Transverse colon (tissue), 4 donors: ENCODE data around the gene PTDSS2. TPM values are rescaled to one million over a fixed set of nuclear protein-coding genes. Genes with fewer than 3 reads are reported as not detected.

Experiments
- DNase-seq: peaks from one replicate; pipeline ENCODE4 v3.0.0-alpha.2; 2019
- H3K27ac ChIP-seq, 4 donors: fragments of 200-600 bp; sonication (generic); 2 replicates each; pipeline ENCODE4 v1.5.1; 2016 to 2018; ENCODE audit warnings: inconsistent platforms in 4 of 4
- H3K27me3 ChIP-seq: fragments of 200-600 bp; sonication (generic); 2 replicates; pipeline ENCODE4 v1.5.1; 2017; ENCODE audit warnings: inconsistent platforms
- H3K36me3 ChIP-seq, 4 donors: fragments of 200-600 bp; sonication (generic); 2 replicates each; pipeline ENCODE4 v1.5.1; 2017 to 2019; ENCODE audit warnings: inconsistent platforms in 4 of 4
- H3K4me1 ChIP-seq, 4 donors: fragments of 200-600 bp; sonication (generic); 2 replicates each; pipeline ENCODE4 v1.5.1; 2017 to 2020; ENCODE audit warnings: inconsistent platforms in 4 of 4
- H3K4me3 ChIP-seq, 4 donors: fragments of 200-600 bp; sonication (generic); 1 replicate in 1 of 4; 2 replicates in 3 of 4; pipeline versions ENCODE4 v1.5.1 to v1.6.1; 2017 to 2019; ENCODE audit warnings: inconsistent platforms in 4 of 4
- H3K9me3 ChIP-seq, 2 donors: fragments of 200-600 bp; sonication (generic); 2 replicates each; pipeline ENCODE4 v1.5.1; 2017 to 2019; ENCODE audit warnings: inconsistent platforms in 2 of 2
- EP300 ChIP-seq: sonication (generic); formaldehyde crosslinking; IDR thresholded peaks from one replicate; pipeline ENCODE4 v1.6.1; 2017; ENCODE audit warnings: antibody characterized with exemption, low read depth
- POLR2A ChIP-seq: fragments of 450-650 bp; IDR thresholded peaks from one replicate; pipeline ENCODE4 v1.6.1; 2016; ENCODE audit warnings: antibody characterized with exemption, mild to moderate bottlenecking, moderate library complexity
- POLR2AphosphoS5 ChIP-seq, 3 donors: sonication (generic); formaldehyde crosslinking; IDR thresholded peaks; one replicate each; pipeline ENCODE4 v1.6.1; 2016; ENCODE audit warnings: antibody characterized with exemption in 3 of 3
- WGBS, 2 donors: methylation state at CpG; one replicate each; pipeline ENCODE4 v1.1.5; 2018; ENCODE audit warnings: low coverage in 1 of 2; 5-methylcytosine and 5-hydroxymethylcytosine counted together
- in situ Hi-C, 4 donors: fragments of 200-750 bp; cut with MboI; loops; one replicate each; pipeline versions ENCODE4 v1.15.0 to v1.15.1; 2017; ENCODE audit warnings: low sequenced_read_pairs in 3 of 4, low pct_ligation_motif_present in 1 of 4, low pct_unique_long_range_greater_than_20kb in 1 of 4
- intact Hi-C: fragments of 100-400 bp; cut with DNase I; formaldehyde crosslinking; loops from one replicate; pipeline ENCODE4 v1.15.1; 2023; ENCODE audit warnings: low total_unique reads
- total RNA-seq, 4 donors: library from RNA; depleted of rRNA; stranded (reverse); fragments of >200 nt; gene quantifications; one replicate each; pipeline ENCODE4 v1.1.0, GENCODE V29; 2016
- TF ChIP-seq, protein P1 (sequence below), 5 experiments: fragments of 200-600 bp in 3 of 5; fragments of 450-650 bp in 2 of 5; sonication (generic) in 3 of 5; IDR thresholded peaks; 1 replicate in 2 of 5; 2 replicates in 3 of 5; pipeline ENCODE4 v1.5.1; 2016 to 2017; ENCODE audit warnings: antibody characterized with exemption in 5 of 5, inconsistent platforms in 3 of 5, mild to moderate bottlenecking in 2 of 5, moderate library complexity in 1 of 5

PTDSS2 gene
- total RNA-seq, 4 donors from 2014 or later, result 28.5 to 264 (median 76.0) TPM

DNA sequence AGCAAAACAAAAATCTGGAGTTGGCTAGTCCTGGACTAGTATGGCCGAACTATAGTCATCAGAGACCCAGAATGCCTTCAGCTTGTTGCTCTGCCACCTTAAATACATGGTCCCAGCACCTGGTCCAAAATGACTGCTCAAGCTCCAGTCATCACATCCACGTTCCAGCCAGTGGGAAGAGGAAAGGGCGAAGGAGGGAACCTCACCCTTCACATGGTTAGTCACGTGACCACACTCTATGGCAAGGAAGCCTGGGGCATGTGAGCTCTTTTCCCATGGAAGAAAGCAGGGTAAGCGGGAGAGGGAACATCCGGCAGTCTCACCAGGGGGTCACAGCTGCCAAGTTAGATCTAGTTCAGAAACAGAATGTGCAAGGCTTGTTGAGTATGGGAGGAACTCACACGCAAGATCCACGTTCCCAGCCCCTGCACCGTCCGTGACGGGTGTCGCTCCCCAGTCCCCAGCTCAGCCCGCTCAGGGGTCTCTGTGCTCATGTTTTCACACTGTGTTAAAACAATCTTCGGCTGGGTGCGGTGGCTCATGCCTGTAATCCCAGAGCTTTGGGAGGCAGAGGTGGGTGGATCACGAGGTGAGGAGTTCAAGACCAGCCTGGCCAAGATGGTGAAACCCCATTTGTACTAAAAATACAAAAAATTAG lies 6.4 kb upstream of the PTDSS2 start:
- WGBS, 2 donors, result 66 to 78% methylated on average over 8 to 16 of the region's 16 CpGs
- in situ Hi-C loops, result no loop called here
- H3K4me3 ChIP-seq, result no peak overlapping the region
- intact Hi-C loops, result loop anchor here (10.0 kb wide), 1 partner anchor 69 kb away; no protein-coding TSS in a partner anchor
- no peak for TF ChIP-seq EP300
- TF ChIP-seq POLR2A, result no peak
- TF ChIP-seq, protein P1, sequence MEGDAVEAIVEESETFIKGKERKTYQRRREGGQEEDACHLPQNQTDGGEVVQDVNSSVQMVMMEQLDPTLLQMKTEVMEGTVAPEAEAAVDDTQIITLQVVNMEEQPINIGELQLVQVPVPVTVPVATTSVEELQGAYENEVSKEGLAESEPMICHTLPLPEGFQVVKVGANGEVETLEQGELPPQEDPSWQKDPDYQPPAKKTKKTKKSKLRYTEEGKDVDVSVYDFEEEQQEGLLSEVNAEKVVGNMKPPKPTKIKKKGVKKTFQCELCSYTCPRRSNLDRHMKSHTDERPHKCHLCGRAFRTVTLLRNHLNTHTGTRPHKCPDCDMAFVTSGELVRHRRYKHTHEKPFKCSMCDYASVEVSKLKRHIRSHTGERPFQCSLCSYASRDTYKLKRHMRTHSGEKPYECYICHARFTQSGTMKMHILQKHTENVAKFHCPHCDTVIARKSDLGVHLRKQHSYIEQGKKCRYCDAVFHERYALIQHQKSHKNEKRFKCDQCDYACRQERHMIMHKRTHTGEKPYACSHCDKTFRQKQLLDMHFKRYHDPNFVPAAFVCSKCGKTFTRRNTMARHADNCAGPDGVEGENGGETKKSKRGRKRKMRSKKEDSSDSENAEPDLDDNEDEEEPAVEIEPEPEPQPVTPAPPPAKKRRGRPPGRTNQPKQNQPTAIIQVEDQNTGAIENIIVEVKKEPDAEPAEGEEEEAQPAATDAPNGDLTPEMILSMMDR (IDR thresholded peaks at IDR 0.05), result no peak
- TF ChIP-seq POLR2AphosphoS5 (IDR thresholded peaks at IDR 0.05), result no peak
- peak overlapping the region; percentile 80 to 98 (median 95) for H3K27ac ChIP-seq
- DNase-seq, result no peak
- H3K36me3 ChIP-seq, result no peaks in the 10 kb centered on the region
- H3K9me3 ChIP-seq, result no peaks in the 10 kb centered on the region
- H3K4me1 ChIP-seq, result peaks cover 9 to 65% (median 48%) of the 10 kb centered on the region in 4 donors
- H3K27me3 ChIP-seq, result peaks cover 20% of the 10 kb centered on the region

GRCh38 chr11:444396-445144 lies 5.5 kb upstream of the PTDSS2 start:
- H3K36me3 ChIP-seq, result no peaks in the 10 kb centered on the region
- peak; percentile 84 for DNase-seq
- no peaks in the 10 kb centered on the region for H3K9me3 ChIP-seq
- intact Hi-C loops (loop anchor here (10.0 kb wide), 1 partner anchor 70 kb away; no protein-coding TSS in a partner anchor), in situ Hi-C loops (no loop called here)
- 26 to 58% methylated on average over 3 to 12 of the region's 12 CpGs for WGBS, 2 donors
- TF ChIP-seq POLR2A (peak; percentile 61), EP300 (no peak), POLR2AphosphoS5 (IDR thresholded peaks at IDR 0.05) (peak; percentile 43 to 84 (median 54))
- TF ChIP-seq, protein P1 (IDR thresholded peaks at IDR 0.05), result no peak
- H3K4me1 ChIP-seq, result peaks cover 15 to 74% (median 54%) of the 10 kb centered on the region in 4 donors
- no peak overlapping the region for H3K4me3 ChIP-seq
- H3K27me3 ChIP-seq, result peaks cover 20% of the 10 kb centered on the region
- H3K27ac ChIP-seq, result peak overlapping the region; percentile 80 to 98 (median 95)

GRCh38 chr11:445765-446588 lies 4.1 kb upstream of the PTDSS2 start:
- intact Hi-C loops, result loop anchor here (10.0 kb wide), 1 partner anchor 71 kb away; no protein-coding TSS in a partner anchor
- Histone ChIP-seq H3K4me3 (no peak overlapping the region), H3K27ac (peak overlapping the region; percentile 80 to 98 (median 95))

DNA sequence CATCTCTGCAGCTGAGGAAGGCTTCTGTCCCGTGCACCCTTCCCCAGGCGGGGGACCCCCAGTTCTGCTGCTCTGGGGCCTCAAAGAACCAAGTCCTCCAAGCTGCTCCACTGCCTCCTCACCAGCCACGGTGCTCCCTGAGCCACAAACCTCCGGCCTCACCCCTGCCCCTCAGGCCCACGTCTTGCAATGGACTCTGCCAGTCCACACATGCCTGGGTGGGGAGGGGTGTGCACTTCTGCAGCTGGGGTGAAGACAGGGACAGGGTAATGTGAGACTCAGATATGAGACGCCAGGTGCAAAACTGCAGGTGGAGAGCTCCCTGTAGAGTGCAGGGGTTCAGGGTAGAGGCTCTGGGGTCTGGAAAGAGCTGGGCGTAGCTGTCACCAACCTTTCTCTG lies 3.2 kb upstream of the PTDSS2 start:
- peak; percentile 55 for DNase-seq
- WGBS, 2 donors, result 55 to 69% methylated on average over 3 to 7 of the region's 7 CpGs
- intact Hi-C loops (loop anchor here (10.0 kb wide), 1 partner anchor 72 kb away; no protein-coding TSS in a partner anchor), in situ Hi-C loops (no loop called here)
- Histone ChIP-seq H3K27ac (peak overlapping the region; percentile 80 to 98 (median 95)), H3K27me3 (peaks cover 9% of the 10 kb centered on the region), H3K9me3 (no peaks in the 10 kb centered on the region), H3K36me3 (no peaks in the 10 kb centered on the region), H3K4me1 (peaks cover 25 to 75% (median 58%) of the 10 kb centered on the region in 4 donors), H3K4me3 (no peak overlapping the region)
- TF ChIP-seq EP300 (no peak), POLR2A (no peak), POLR2AphosphoS5 (IDR thresholded peaks at IDR 0.05) (no peak)
- TF ChIP-seq, protein P1 (IDR thresholded peaks at IDR 0.05), result no peak

More at GRCh38 chr11:445765-446588, 4.1 kb upstream of the PTDSS2 start:
- 43 to 52% methylated on average over 3 to 20 of the region's 20 CpGs for WGBS, 2 donors
- no peaks in the 10 kb centered on the region for H3K9me3 ChIP-seq
- DNase-seq, result peak; percentile 77
- peaks cover 18% of the 10 kb centered on the region for H3K27me3 ChIP-seq
- H3K36me3 ChIP-seq, result no peaks in the 10 kb centered on the region
- in situ Hi-C loops, result no loop called here
- H3K4me1 ChIP-seq, result peaks cover 16 to 71% (median 54%) of the 10 kb centered on the region in 4 donors
- TF ChIP-seq EP300, result no peak
- peak in 2 of 3 donors; percentile 59 to 62 for TF ChIP-seq POLR2AphosphoS5 (IDR thresholded peaks at IDR 0.05)
- peak; percentile 55 for TF ChIP-seq POLR2A
